Activated CD8-positive, alpha-beta T cell treated with anti-CD3 and anti-CD28 coated beads, Interleukin-2, amount 10 ng/mL, durations not matched to agents 7 days and 5 days (primary cell): Measurements from ENCODE around the gene MAB21L4. TPM values are rescaled to one million over a fixed set of nuclear protein-coding genes. Genes with fewer than 3 reads are reported as not detected.
A peak's percentile ranks its signal among the peaks of the same experiment; 100 is the strongest.
"Not testable (repeated sequence)": the region's sequence is repeated elsewhere in the genome, so short reads cannot be mapped to it uniquely, and the experiment has no call there.

Experiments
- ATAC-seq: fragments of 150-1000 bp; cut with Tn5 transposase; one replicate; pipeline ENCODE4 v1.10.0; 2021; ENCODE audit warnings: moderate library complexity
- CTCF ChIA-PET: fragments of 350-600 bp; sonication (Branson Sonifier 250); formaldehyde crosslinking; loops from one replicate; lab custom pipeline; 2021; ENCODE audit warnings: antibody characterized with exemption; lab: Charles Lee
- POLR2A ChIA-PET: fragments of 350-600 bp; sonication (Branson Sonifier 250); formaldehyde crosslinking; loops from one replicate; lab custom pipeline; 2021; ENCODE audit warnings: antibody characterized with exemption; lab: Charles Lee
- DNase-seq: peaks from one replicate; pipeline ENCODE4 v3.0.0-alpha.2; 2020
- H3K27ac Mint-ChIP-seq: one replicate; pipeline ENCODE4 v1.8.0; 2021; ENCODE audit warnings: mild to moderate bottlenecking, mixed read lengths
- H3K27me3 Mint-ChIP-seq: one replicate; pipeline ENCODE4 v1.8.0; 2021; ENCODE audit warnings: low read depth, mixed read lengths
- H3K36me3 Mint-ChIP-seq: one replicate; pipeline ENCODE4 v1.8.0; 2021; ENCODE audit warnings: low read depth, mixed read lengths
- H3K4me1 Mint-ChIP-seq: one replicate; pipeline ENCODE4 v1.8.0; 2021; ENCODE audit warnings: low read depth, mixed read lengths
- H3K4me3 Mint-ChIP-seq: one replicate; pipeline ENCODE4 v1.8.0; 2021; ENCODE audit warnings: mild to moderate bottlenecking, mixed read lengths
- H3K9me3 Mint-ChIP-seq: one replicate; pipeline ENCODE4 v1.8.0; 2022; ENCODE audit warnings: mixed read lengths; ENCODE audit not compliant: insufficient read depth
- total RNA-seq, 2 experiments: library from RNA; stranded (reverse); gene quantifications; one replicate each; pipeline ENCODE4 v1.2.3, GENCODE V29; 2021

MAB21L4 gene
- total RNA-seq, 2 experiments from 2014 or later, result not detected

GRCh38 chr2:240850026-240850425 lies 45.9 kb downstream of the MAB21L4 start:
- Mint-ChIP-seq H3K4me1 (no peaks in the 10 kb centered on the region), H3K4me3 (no peak overlapping the region), H3K36me3 (no peaks in the 10 kb centered on the region), H3K27ac (no peak overlapping the region), H3K27me3 (peaks cover 2% of the 10 kb centered on the region), H3K9me3 (peaks cover 11% of the 10 kb centered on the region)
- ChIA-PET CTCF (interaction anchor here (0.7 kb wide), 1 partner anchor 65 kb away, joined by 3 read pairs; no protein-coding TSS in a partner anchor), POLR2A (no interaction called here)
- DNase-seq, result no peak
- no peak for ATAC-seq

GRCh38 chr2:240848900-240849680 lies 46.9 kb downstream of the MAB21L4 start:
- Mint-ChIP-seq H3K36me3 (no peaks in the 10 kb centered on the region), H3K27ac (no peak overlapping the region), H3K9me3 (peaks cover 2% of the 10 kb centered on the region), H3K27me3 (peaks cover 4% of the 10 kb centered on the region), H3K4me1 (no peaks in the 10 kb centered on the region), H3K4me3 (no peak overlapping the region)
- ATAC-seq, result no peak
- no peak for DNase-seq
- ChIA-PET POLR2A (no interaction called here), CTCF (interaction anchor here (0.7 kb wide), 1 partner anchor 65 kb away, joined by 3 read pairs; no protein-coding TSS in a partner anchor)

GRCh38 chr2:240847817-240848216 lies 48.1 kb downstream of the MAB21L4 start:
- no peak for ATAC-seq
- Mint-ChIP-seq H3K4me1 (no peaks in the 10 kb centered on the region), H3K4me3 (no peak overlapping the region), H3K27me3 (peaks cover 8% of the 10 kb centered on the region), H3K27ac (no peak overlapping the region), H3K36me3 (no peaks in the 10 kb centered on the region), H3K9me3 (no peaks in the 10 kb centered on the region)
- ChIA-PET POLR2A (no interaction called here), CTCF (no interaction called here)
- no peak for DNase-seq

GRCh38 chr2:240846873-240847595 lies 48.9 kb downstream of the MAB21L4 start:
- POLR2A ChIA-PET, result no interaction called here
- Mint-ChIP-seq H3K4me1 (no peaks in the 10 kb centered on the region), H3K36me3 (no peaks in the 10 kb centered on the region), H3K9me3 (no peaks in the 10 kb centered on the region), H3K27me3 (peaks cover 11% of the 10 kb centered on the region), H3K4me3 (no peak overlapping the region), H3K27ac (no peak overlapping the region)
- ATAC-seq (no peak), DNase-seq (no peak)
- CTCF ChIA-PET, result interaction anchor here (1.0 kb wide), 1 partner anchor 13 kb away, joined by 3 read pairs; no protein-coding TSS in a partner anchor

- CTCF ChIA-PET, H3K4me1 Mint-ChIP-seq, H3K36me3 Mint-ChIP-seq, ATAC-seq, DNase-seq, H3K4me3 Mint-ChIP-seq, POLR2A ChIA-PET, H3K9me3 Mint-ChIP-seq, H3K27ac Mint-ChIP-seq: not testable (repeated sequence)
- H3K27me3 Mint-ChIP-seq, result peaks cover 11% of the 10 kb centered on the region
Measured at GRCh38 chr2:240846309-240846708, 49.6 kb downstream of the MAB21L4 start.

GRCh38 chr2:240840435-240841060 lies 55.4 kb downstream of the MAB21L4 start:
- DNase-seq (peak; percentile 41), ATAC-seq (peak; percentile 58)
- Mint-ChIP-seq H3K9me3 (no peaks in the 10 kb centered on the region), H3K36me3 (no peaks in the 10 kb centered on the region), H3K27ac (no peak overlapping the region), H3K4me3 (no peak overlapping the region), H3K27me3 (peaks cover 13% of the 10 kb centered on the region), H3K4me1 (no peaks in the 10 kb centered on the region)
- ChIA-PET CTCF (interaction anchor here (0.8 to 1.5 kb wide), 7 partner anchors 13 to 328 kb away, joined by 3 to 10 read pairs (median 4); partner anchors contain the start of gene CAPN10), POLR2A (no interaction called here)

GRCh38 chr2:240839152-240840143 lies 56.5 kb downstream of the MAB21L4 start:
- Mint-ChIP-seq H3K27me3 (peaks cover 12% of the 10 kb centered on the region), H3K4me3 (no peak overlapping the region), H3K4me1 (no peaks in the 10 kb centered on the region), H3K36me3 (no peaks in the 10 kb centered on the region), H3K27ac (no peak overlapping the region), H3K9me3 (no peaks in the 10 kb centered on the region)
- ATAC-seq, result no peak
- DNase-seq, result no peak
- CTCF ChIA-PET, result interaction anchor here (1.1 to 1.5 kb wide), 4 partner anchors 12 to 325 kb away, joined by 3 to 10 read pairs (median 4); no protein-coding TSS in a partner anchor
- POLR2A ChIA-PET, result no interaction called here

- POLR2A ChIA-PET, result no interaction called here
- Mint-ChIP-seq H3K4me3 (no peak overlapping the region), H3K36me3 (no peaks in the 10 kb centered on the region), H3K4me1 (no peaks in the 10 kb centered on the region), H3K27me3 (peaks cover 5% of the 10 kb centered on the region), H3K9me3 (no peaks in the 10 kb centered on the region), H3K27ac (no peak overlapping the region)
- CTCF ChIA-PET, result no interaction called here
- no peak for ATAC-seq
- no peak for DNase-seq
Measured at GRCh38 chr2:240837621-240838020, 58.3 kb downstream of the MAB21L4 start.

GRCh38 chr2:240836781-240837467 lies 59.0 kb downstream of the MAB21L4 start:
- H3K27ac Mint-ChIP-seq, result no peak overlapping the region
- DNase-seq, result no peak
- ChIA-PET POLR2A (no interaction called here), CTCF (no interaction called here)
- no peak for ATAC-seq
- no peaks in the 10 kb centered on the region for H3K9me3 Mint-ChIP-seq
- peaks cover 2% of the 10 kb centered on the region for H3K27me3 Mint-ChIP-seq
- no peak overlapping the region for H3K4me3 Mint-ChIP-seq
- peaks cover under 1% of the 10 kb centered on the region for H3K4me1 Mint-ChIP-seq
- H3K36me3 Mint-ChIP-seq, result no peaks in the 10 kb centered on the region
